Lung (tissue), 12 donors: ENCODE data around the gene VEPH1. TPM values are rescaled to one million over a fixed set of nuclear protein-coding genes. Genes with fewer than 3 reads are reported as not detected.

Source experiments
- ATAC-seq: fragments of 200-7000 bp; cut with Tn5 transposase; one replicate; pipeline ENCODE4 v1.9.1; 2020; ENCODE audit warnings: moderate number of reproducible peaks; ENCODE audit not compliant: insufficient read depth, low FRiP score
- DNase-seq, 3 donors: peaks; one replicate each; pipeline ENCODE4 v3.0.0-alpha.2; 2013 to 2017
- H3K27ac ChIP-seq, 2 donors: one replicate each; pipeline ENCODE4 v1.5.1; 2013; ENCODE audit warnings: mild to moderate bottlenecking in 2 of 2, moderate library complexity in 2 of 2, control low read depth in 1 of 2, inconsistent platforms in 1 of 2, low read depth in 1 of 2, low read length in 1 of 2
- H3K27me3 ChIP-seq, 3 donors: one replicate each; pipeline ENCODE4 v1.5.1; 2013; ENCODE audit warnings: low read length in 2 of 3; ENCODE audit not compliant: control insufficient read depth in 3 of 3, insufficient read depth in 3 of 3
- H3K36me3 ChIP-seq, 4 donors: one replicate each; pipeline ENCODE4 v1.5.1; 2013; ENCODE audit warnings: low read length in 4 of 4, mild to moderate bottlenecking in 1 of 4, moderate library complexity in 1 of 4; ENCODE audit not compliant: control insufficient read depth in 4 of 4, insufficient read depth in 4 of 4
- H3K4me1 ChIP-seq, 5 donors: one replicate each; pipeline ENCODE4 v1.5.1; 2013; ENCODE audit warnings: low read length in 5 of 5, mild to moderate bottlenecking in 2 of 5, moderate library complexity in 1 of 5; ENCODE audit not compliant: control insufficient read depth in 5 of 5, insufficient read depth in 5 of 5
- H3K4me3 ChIP-seq: one replicate; pipeline ENCODE4 v1.5.1; 2013; ENCODE audit warnings: mild to moderate bottlenecking, control low read depth, moderate library complexity
- H3K9ac ChIP-seq, 2 donors: one replicate each; pipeline ENCODE4 v1.5.1; 2013; ENCODE audit warnings: low read length in 2 of 2, control low read depth in 1 of 2; ENCODE audit not compliant: insufficient read depth in 1 of 2
- H3K9me3 ChIP-seq, 4 donors: one replicate each; pipeline ENCODE4 v1.5.1; 2013; ENCODE audit warnings: low read length in 3 of 4, mild to moderate bottlenecking in 1 of 4, moderate library complexity in 1 of 4; ENCODE audit not compliant: control insufficient read depth in 4 of 4, insufficient read depth in 3 of 4
- WGBS, 2 donors: extraction: QIAGEN DNeasy Blood & Tissue Kit; methylation state at CpG; one replicate each; pipeline ENCODE4 v1.1.7; 2013; 5-methylcytosine and 5-hydroxymethylcytosine counted together
- polyA plus RNA-seq, 2 donors: library from polyadenylated mRNA; stranded (reverse); fragments of 200-250 nt; gene quantifications; one replicate each; pipeline ENCODE4 v1.2.1, GENCODE V29; 2013
- total RNA-seq, 2 donors: library from RNA; depleted of rRNA in 1 of 2; stranded (reverse); fragments of >200 nt in 1 of 2; gene quantifications; one replicate each; pipeline ENCODE4 v1.2.1, GENCODE V29; 2014 to 2021
- TF ChIP-seq, protein P1 (sequence below): IDR thresholded peaks from 2 replicates; pipeline ENCODE4 v1.5.1; 2012; ENCODE audit warnings: mild to moderate bottlenecking; ENCODE audit errors: control extremely low read depth, extremely low read depth
- donor health status: control.
- donor health status: control.
- donor health status: Bipolar disorder and iron deficiency.
- donor health status: healthy.
- donor health status: DM: yes; HTN: yes; CAD: no.

Gene VEPH1
- total and polyA plus RNA-seq, 4 donors = 14.6 to 237 (median 65.5) TPM

DNA sequence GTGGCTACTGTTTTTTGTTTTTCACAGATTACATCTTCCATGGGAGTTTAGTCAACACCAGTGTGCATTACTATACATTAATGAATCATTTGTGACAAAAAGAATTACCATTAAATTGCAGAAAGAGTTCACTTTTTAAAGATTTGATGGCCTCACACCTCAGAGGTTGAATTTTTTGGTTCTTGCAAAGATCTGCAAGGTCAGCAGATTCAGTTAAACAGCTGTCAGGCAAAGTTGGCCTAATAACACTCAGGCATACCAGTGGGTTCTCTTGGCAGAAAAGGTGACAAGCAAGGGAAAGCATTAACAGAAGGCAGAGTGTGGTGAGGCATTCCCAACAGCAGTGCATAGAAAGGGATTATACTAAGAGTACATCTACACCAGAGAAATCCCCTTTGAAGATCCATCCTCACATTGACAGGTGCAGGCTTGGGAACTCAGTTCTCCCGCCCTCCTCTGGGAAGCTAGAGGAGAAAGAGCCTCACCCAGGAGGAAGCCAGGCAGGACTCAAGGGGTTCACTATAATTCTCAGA is 90.8 kb downstream of the VEPH1 start:
- ATAC-seq (no peak), DNase-seq (no peak)
- Histone ChIP-seq H3K27me3 (no peaks in the 10 kb centered on the region), H3K27ac (no peak overlapping the region), H3K4me1 (no peaks in the 10 kb centered on the region), H3K9me3 (peaks cover 0 to 2% (median 0%) of the 10 kb centered on the region in 4 donors), H3K4me3 (no peak overlapping the region), H3K36me3 (no peaks in the 10 kb centered on the region), H3K9ac (no peak overlapping the region)
- TF ChIP-seq, protein P1, sequence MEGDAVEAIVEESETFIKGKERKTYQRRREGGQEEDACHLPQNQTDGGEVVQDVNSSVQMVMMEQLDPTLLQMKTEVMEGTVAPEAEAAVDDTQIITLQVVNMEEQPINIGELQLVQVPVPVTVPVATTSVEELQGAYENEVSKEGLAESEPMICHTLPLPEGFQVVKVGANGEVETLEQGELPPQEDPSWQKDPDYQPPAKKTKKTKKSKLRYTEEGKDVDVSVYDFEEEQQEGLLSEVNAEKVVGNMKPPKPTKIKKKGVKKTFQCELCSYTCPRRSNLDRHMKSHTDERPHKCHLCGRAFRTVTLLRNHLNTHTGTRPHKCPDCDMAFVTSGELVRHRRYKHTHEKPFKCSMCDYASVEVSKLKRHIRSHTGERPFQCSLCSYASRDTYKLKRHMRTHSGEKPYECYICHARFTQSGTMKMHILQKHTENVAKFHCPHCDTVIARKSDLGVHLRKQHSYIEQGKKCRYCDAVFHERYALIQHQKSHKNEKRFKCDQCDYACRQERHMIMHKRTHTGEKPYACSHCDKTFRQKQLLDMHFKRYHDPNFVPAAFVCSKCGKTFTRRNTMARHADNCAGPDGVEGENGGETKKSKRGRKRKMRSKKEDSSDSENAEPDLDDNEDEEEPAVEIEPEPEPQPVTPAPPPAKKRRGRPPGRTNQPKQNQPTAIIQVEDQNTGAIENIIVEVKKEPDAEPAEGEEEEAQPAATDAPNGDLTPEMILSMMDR = no peak
- 95% methylated on average over 1 of the region's 1 CpG for WGBS, 2 donors

DNA sequence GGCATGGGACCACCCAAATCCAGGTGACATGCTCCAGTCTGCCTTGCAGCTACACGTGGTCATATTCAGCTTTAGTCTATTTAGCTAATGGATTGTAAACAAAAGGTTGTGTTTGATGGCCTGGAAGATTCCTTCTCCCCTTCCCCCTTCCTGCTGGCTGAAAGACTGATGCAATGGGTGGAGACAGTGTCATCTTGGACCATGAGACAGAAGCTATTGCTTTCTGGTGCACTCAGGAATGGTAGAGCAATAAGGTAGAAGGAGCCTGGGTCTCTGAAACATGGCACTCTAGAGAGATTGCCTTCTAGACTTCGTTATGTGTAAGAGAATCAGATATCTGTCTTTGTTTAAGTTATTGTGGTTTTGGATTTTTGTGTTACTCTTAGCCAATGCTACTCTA is 92.3 kb downstream of the VEPH1 start:
- TF ChIP-seq, protein P1 = no peak
- no peaks in the 10 kb centered on the region for H3K4me1 ChIP-seq
- DNase-seq = no peak
- H3K27me3 ChIP-seq = no peaks in the 10 kb centered on the region
- no peak overlapping the region for H3K4me3 ChIP-seq
- no peak for ATAC-seq
- H3K9me3 ChIP-seq = peaks cover 0 to 2% (median 0%) of the 10 kb centered on the region in 4 donors
- WGBS, 2 donors = 60 to 87% methylated on average over 2 of the region's 2 CpGs
- H3K36me3 ChIP-seq = no peaks in the 10 kb centered on the region
- no peak overlapping the region for H3K9ac ChIP-seq
- no peak overlapping the region for H3K27ac ChIP-seq

GRCh38 chr3:157409516-157409915 is 93.7 kb downstream of the VEPH1 start:
- no peaks in the 10 kb centered on the region for H3K4me1 ChIP-seq
- ATAC-seq (no peak), DNase-seq (no peak)
- TF ChIP-seq, protein P1 = no peak
- H3K9ac ChIP-seq = no peak overlapping the region
- H3K36me3 ChIP-seq = no peaks in the 10 kb centered on the region
- peaks cover 0 to 2% (median 0%) of the 10 kb centered on the region in 4 donors for H3K9me3 ChIP-seq
- no peak overlapping the region for H3K27ac ChIP-seq
- 95 to 97% methylated on average over 2 of the region's 2 CpGs for WGBS, 2 donors
- no peak overlapping the region for H3K4me3 ChIP-seq
- no peaks in the 10 kb centered on the region for H3K27me3 ChIP-seq

GRCh38 chr3:157408499-157409149 is 94.6 kb downstream of the VEPH1 start:
- no peaks in the 10 kb centered on the region for H3K36me3 ChIP-seq
- no peaks in the 10 kb centered on the region for H3K4me1 ChIP-seq
- 62 to 63% methylated on average over 4 of the region's 4 CpGs for WGBS, 2 donors
- H3K9ac ChIP-seq = no peak overlapping the region
- ATAC-seq = no peak
- no peak for DNase-seq
- H3K9me3 ChIP-seq = peaks cover 0 to 2% (median 0%) of the 10 kb centered on the region in 4 donors
- no peak overlapping the region for H3K4me3 ChIP-seq
- H3K27ac ChIP-seq = no peak overlapping the region
- H3K27me3 ChIP-seq = no peaks in the 10 kb centered on the region
- TF ChIP-seq, protein P1 = no peak
